Suppressor macrophage (primary cell): ENCODE data around the gene PDZK1IP1.
"Not testable (repeated sequence)": the region's sequence is repeated elsewhere in the genome, so short reads cannot be mapped to it uniquely, and the experiment has no call there.

ENCODE experiments used
- DNase-seq, 4 experiments: peaks; one replicate each; pipeline ENCODE4 v3.0.0-alpha.2; 2020 to 2022

Gene PDZK1IP1

DNA sequence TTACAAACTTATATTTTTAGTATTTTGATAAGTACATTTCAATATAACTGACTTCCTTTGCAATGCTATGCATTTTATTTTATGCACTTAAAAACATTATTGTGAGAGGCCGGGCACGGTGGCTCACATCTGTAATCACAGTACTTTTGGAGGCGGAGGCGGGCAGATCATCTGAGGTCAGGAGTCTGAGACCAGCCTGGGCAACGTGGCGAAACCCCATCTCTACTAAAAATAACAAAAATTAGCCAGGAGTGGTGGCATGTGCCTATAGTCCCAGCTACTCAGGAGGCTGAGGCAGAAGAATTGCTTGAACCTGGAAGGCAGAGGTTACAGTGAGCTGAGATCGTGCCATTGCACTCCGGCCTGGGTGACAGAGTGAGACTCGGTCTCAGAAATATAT is 6.1 kb upstream of the PDZK1IP1 start:
- not testable (repeated sequence) for DNase-seq

DNA sequence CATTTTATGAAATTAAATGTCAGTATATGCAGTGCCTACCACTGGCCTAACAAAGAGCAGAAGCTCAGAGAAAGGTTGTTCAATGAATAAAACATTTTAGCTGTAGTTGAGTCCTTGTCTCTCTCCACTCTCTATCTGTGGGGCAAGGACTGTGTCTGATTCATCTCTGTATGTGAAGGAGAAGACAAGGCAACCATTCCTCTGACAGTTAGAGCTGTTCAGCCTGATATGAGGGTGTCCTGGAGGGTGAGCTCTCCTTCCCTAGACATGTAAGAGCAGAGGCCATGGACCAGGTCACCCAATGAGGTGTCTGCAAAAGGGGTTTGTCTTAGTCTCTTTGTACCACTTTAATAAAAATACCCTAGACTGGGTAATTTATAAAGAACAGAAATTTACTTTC is 4.5 kb upstream of the PDZK1IP1 start:
- no peak for DNase-seq

DNA sequence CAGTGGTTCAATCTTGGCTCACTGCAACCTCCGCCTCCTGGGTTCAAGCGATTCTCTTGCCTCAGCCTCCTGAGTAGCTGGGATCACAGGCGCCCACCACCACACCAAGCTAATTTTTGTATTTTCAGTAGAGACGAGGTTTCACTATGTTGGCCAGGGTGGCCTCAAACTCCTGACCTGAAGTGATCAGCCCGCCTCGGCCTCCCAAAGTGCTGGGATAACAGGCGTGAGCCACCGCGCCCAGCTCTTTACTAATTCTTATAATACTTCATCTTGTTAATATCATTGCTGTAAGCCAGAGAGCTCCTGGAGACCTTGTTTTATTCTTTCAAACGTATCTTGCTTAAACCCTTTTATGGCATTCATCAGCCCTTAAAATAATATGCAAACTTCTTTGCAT is 3.7 kb upstream of the PDZK1IP1 start:
- DNase-seq, result not testable (repeated sequence)

DNA sequence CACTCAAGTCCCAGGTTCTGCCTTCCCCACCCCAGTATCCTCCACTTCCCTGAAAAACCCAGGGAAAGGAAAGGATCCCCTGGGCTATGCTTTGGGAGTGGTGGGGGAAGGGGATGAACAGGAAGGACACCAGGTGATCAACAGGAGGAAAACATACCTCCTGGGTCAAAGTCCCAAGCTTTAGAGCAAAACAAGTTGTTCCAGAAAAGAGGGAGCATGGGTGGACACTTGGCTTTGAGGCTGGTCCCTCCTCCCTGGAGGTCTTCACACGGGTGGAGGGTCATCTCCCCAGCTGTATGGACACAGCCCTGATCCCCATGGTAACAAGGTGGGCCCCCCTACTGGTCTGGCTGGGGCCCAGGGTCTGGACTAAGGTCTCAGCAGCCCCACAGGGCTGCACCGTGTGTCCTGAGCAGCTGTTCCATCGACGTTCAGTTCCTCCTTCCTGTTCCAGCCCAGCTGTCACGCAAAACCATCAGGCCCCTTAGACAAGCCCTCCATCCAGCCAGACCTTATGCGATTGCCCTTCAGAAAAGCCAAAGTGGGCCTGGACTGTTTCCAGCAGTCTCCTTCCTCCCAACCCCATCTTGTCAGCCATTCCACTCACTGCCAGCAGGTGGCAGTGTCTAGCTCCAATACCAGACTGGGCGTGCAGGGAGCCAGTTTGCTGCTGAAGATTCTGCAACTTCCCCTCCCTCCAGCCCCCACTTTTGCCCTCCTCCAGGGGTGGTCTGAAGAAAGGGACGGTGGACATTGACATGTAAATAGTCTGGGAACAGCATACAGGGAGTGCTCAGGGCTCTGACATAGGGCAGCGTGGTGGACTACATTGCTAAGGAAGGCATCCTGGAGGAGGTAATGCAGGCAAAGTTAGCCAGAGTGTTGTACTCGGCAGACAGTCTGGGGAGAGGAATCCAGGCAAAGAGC is 2.9 kb upstream of the PDZK1IP1 start:
- DNase-seq, result peak; percentile 79 to 84 (median 83)

DNA sequence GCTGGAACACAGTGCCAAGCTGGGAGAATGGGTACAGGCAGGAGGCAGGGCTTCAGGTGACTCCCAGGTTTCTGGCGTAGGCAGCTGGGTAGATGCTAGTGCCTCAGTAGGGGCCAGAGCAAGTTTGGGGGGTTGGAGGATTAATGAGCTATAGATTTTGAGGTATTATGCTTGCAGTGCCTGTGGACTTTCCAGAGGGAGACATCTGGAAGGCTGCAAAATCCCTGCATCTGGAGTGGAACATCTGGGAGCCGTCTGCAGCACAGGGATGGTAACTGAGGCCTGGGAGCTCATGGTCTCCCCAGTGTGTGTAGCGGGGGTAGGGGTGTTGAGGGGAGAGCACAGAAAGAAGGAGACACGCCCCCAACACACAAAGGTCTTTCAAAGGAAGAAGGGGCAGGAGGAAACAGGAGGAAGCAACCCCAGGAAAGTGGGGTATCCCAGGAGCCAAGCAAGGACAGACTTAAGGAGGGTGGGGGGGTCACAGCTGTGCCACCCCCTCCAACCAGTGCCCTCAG is 2.2 kb upstream of the PDZK1IP1 start:
- DNase-seq, result no peak

DNA sequence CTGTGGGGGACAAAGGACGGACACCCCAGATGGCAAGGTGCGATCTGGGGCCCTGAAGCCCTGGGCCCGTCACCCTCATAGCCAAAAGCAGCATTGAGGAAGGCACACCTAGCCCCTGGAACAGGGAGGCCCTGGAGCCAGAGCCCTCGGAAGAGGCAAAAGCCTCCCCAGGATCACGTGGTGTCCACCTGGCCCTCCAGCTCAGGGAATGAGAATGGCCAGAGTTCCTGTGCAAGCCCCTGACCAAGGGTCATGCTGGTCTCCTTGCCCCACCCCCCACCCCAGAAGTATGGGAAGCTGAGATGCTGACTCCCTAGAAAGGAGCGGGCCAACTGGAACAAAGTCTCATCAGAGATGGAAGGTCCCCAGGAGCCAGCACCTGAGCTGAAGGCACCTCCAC is 1.0 kb upstream of the PDZK1IP1 start:
- no peak for DNase-seq

- DNase-seq, result no peak
Observed at GRCh38 chr1:47190509-47190855, 646 bp upstream of the PDZK1IP1 start.

GRCh38 chr1:47188791-47189785 is 748 bp downstream of the PDZK1IP1 start:
- no peak for DNase-seq

DNA sequence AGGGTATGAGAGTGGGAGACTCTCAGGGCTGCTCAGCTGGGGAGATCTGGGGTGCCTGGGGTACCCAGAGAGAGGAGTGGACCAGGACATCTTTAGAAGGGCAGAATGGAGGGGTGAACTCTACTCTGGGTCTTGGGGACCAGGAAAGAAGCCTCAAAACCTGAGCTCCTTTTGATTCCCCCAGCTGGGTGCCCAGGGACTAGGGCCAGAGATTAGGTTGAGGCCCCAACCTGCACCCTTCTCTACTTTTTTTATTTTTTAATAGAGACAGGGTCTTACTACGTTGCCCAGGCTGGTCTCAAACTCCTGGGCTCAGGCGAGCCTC is 1.9 kb downstream of the PDZK1IP1 start:
- no peak for DNase-seq

- no peak for DNase-seq
Observed at GRCh38 chr1:47187231-47187925, 2.5 kb downstream of the PDZK1IP1 start.

DNA sequence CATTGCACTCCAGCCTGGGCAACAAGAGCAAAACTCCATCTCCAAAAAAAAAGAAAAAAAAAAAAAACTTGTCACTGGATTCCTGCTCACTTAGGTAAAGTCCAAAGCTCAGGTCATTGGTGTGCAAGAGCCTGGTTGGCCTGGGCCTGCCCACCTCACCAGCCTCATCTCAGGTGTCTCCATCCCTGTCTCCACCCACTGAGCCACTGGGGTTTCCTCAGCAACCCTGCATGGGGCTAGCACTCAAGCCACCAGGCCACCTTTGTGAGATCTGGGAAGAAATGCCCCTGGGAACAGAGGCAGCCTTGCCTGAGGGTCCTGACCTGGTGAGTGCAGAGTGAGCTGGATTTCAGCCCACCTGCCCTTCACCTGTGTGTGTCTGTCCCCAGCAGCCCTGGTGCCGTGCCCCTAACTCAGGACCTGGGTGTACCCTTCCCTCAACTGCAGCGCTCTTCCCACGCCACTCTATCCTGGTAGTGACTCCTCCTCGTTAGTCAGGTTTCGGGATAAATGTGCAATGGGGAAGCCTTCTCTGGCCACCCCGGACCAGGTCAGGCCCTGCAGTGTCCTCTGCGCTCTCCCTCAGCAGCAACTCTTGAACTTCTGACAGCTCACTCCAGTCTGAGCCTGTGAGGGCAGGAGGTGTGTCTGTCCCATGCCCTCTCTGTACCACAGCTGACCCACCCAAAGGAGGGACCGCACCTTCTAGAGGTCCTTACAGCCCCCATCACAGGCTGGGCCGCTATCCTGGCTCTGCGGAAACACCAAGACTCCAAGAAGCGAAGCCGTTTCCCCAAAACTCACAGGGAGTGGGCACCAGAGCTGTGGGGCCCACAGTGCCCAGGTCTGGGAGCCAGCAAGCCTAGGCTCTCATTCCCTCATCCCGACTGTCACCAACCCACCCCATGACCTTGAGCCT is 3.3 kb downstream of the PDZK1IP1 start:
- no peak for DNase-seq

GRCh38 chr1:47184822-47185677 is 4.8 kb downstream of the PDZK1IP1 start:
- no peak for DNase-seq

GRCh38 chr1:47184090-47184821 is 5.6 kb downstream of the PDZK1IP1 start:
- DNase-seq, result no peak

GRCh38 chr1:47183308-47184089 is 6.3 kb downstream of the PDZK1IP1 start:
- no peak for DNase-seq

DNA sequence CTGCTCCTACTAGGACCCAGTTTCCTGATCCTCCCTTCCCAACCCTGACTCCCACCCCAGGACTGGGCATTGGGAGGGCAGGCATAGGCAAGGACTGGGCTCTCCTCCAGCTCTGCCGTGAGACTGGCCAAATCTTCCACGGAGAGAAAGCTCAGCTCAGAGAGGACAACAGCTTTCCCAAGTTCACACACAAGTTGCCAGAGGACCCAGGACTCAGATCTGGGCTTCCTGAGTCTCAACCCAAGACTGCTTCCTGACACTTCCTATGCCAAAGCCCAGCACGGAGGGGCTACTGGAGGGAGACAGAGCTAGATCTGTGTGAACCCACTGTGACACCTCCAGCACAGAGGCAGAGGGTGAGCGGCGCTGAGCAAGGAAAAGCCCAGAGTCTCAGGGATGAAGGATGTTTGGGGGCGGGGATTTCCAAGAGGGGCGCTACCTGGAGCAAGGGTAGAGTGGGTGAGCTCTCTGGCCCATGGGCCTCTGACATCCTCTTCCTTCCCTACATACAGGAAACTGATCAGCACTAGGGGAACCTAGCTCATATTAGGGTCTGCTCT is 7.1 kb downstream of the PDZK1IP1 start:
- DNase-seq, result no peak

GRCh38 chr1:47181955-47182675 is 7.7 kb downstream of the PDZK1IP1 start:
- DNase-seq, result no peak

DNA sequence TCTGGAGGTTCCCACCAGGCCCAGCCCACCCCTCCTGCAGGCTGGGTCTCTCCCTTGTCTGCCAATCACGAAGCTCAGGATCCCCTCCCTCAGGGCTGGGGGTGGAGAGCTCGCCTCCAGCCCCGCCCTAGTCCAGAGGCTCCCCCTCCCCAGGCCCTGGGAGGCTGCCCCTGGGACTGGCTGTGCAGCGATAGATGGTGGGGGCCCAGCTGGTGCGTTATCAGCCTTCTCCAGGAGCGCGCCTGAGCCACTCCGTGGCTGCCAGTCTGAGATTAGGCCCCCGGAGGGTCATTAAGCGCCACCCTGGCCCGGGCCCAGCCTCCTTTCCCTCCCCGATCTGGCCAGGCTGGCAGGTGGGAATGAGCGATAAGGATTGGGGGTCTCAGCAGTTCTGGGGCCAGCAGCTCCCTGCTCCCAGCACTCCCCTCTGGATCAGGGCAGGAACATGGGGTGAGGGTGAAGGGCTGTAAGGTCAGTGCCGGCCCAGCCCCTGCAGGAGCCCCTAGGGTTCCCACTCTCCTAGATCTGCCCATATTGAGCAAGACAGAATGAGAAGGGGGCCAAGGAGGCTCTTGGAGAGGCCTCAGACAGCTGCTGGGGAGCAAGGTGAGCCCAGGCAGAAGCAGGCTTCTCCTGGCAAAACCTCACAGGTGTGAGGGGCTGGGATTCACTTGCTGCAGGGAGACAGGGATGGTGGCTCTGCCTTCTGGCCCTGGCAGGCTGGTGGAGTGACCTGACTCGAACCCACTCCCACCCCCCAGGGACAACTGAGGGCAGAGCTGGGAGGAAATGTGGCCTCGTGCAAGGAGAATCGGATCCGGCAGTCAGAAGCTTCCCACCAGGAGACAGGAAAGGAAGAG is 8.5 kb downstream of the PDZK1IP1 start:
- DNase-seq, result no peak
